A549 treated with dexamethasone at 1 μM for 4 hours (cell line): Measurements from ENCODE around the gene SLC35D3. TPM values are rescaled to one million over a fixed set of nuclear protein-coding genes. Genes with fewer than 3 reads are reported as not detected.

Experiments
- total RNA-seq: library from RNA; stranded (reverse); fragments of 200-300 nt; extraction: Qiagen RNA extraction; gene quantifications from 5 replicates; pipeline ENCODE4 v1.2.3, GENCODE V29; 2022

The SLC35D3 gene
- 0.04 to 0.07 TPM (median 0.06 TPM) in 5 replicates for total RNA-seq

GRCh38 chr6:136921936-136922684 lies at the start of gene SLC35D3:
Gene SLC35D3 (plus strand): TSS chr6:136922301. CDS start chr6:136922429, 128 bp downstream.

Other genes with a start within 250 kb of the SLC35D3 start
- gene MAP3K5, start 129.8 kb upstream of the SLC35D3 start, total RNA-seq, result 1.7 to 2.6 TPM (median 2.2 TPM) in 5 replicates
- 4.5 to 5.5 TPM (median 4.8 TPM) in 5 replicates for gene PEX7, start 99.7 kb upstream of the SLC35D3 start, total RNA-seq
- gene IL20RA, start 122.7 kb downstream of the SLC35D3 start, total RNA-seq, result 0.02 to 0.12 TPM (median 0.07 TPM) in 5 replicates